NCI-H748 (cell line): Measurements from ENCODE around the gene BMP7.
"Not testable (repeated sequence)": the region's sequence is repeated elsewhere in the genome, so short reads cannot be mapped to it uniquely, and the experiment has no call there.

ENCODE experiments used
- DNase-seq: peaks from one replicate; lab custom pipeline; 2025; ENCODE audit not compliant: unreplicated experiment; lab: John Stamatoyannopoulos, UW

Gene BMP7

GRCh38 chr20:57173986-57174385 lies 92.5 kb downstream of the BMP7 start:
- no peak for DNase-seq

- no peak for DNase-seq
Observed at GRCh38 chr20:57173041-57173440, 93.4 kb downstream of the BMP7 start.

- peak; percentile 30 for DNase-seq
Observed at GRCh38 chr20:57170343-57170742, 96.1 kb downstream of the BMP7 start.

GRCh38 chr20:57169162-57169561 lies 97.3 kb downstream of the BMP7 start:
- no peak for DNase-seq

GRCh38 chr20:57167971-57168701 lies 98.3 kb downstream of the BMP7 start:
- peak; percentile 24 for DNase-seq

GRCh38 chr20:57167292-57167655 lies 99.2 kb downstream of the BMP7 start:
- DNase-seq, result no peak

- DNase-seq, result no peak
Observed at GRCh38 chr20:57166568-57167291, 99.7 kb downstream of the BMP7 start.

GRCh38 chr20:57165427-57166004 lies 100.9 kb downstream of the BMP7 start:
- no peak for DNase-seq

- DNase-seq, result no peak
Observed at GRCh38 chr20:57164872-57165271, 101.6 kb downstream of the BMP7 start.

- DNase-seq, result no peak
Observed at GRCh38 chr20:57163041-57163440, 103.4 kb downstream of the BMP7 start.

GRCh38 chr20:57162362-57162652 lies 104.1 kb downstream of the BMP7 start:
- DNase-seq, result no peak

GRCh38 chr20:57161478-57162361 lies 104.7 kb downstream of the BMP7 start:
- no peak for DNase-seq

- DNase-seq, result no peak
Observed at GRCh38 chr20:57160985-57161384, 105.5 kb downstream of the BMP7 start.

- DNase-seq, result no peak
Observed at GRCh38 chr20:57159945-57160610, 106.4 kb downstream of the BMP7 start.

- no peak for DNase-seq
Observed at GRCh38 chr20:57159193-57159851, 107.1 kb downstream of the BMP7 start.

GRCh38 chr20:57158474-57158873 lies 108.0 kb downstream of the BMP7 start:
- no peak for DNase-seq

GRCh38 chr20:57157787-57158186 lies 108.7 kb downstream of the BMP7 start:
- DNase-seq, result not testable (repeated sequence)

- DNase-seq, result no peak
Observed at GRCh38 chr20:57157106-57157691, 109.2 kb downstream of the BMP7 start.

- no peak for DNase-seq
Observed at GRCh38 chr20:57156011-57156729, 110.3 kb downstream of the BMP7 start.
